ENCODE measurements around the gene CA10. TPM values are rescaled to one million over a fixed set of nuclear protein-coding genes. Genes with fewer than 3 reads are reported as not detected.

CA10 gene
- total and polyA plus RNA-seq, 8 donors = 0.09 to 2.0 (median 0.27) TPM; not detected in 4

DNA sequence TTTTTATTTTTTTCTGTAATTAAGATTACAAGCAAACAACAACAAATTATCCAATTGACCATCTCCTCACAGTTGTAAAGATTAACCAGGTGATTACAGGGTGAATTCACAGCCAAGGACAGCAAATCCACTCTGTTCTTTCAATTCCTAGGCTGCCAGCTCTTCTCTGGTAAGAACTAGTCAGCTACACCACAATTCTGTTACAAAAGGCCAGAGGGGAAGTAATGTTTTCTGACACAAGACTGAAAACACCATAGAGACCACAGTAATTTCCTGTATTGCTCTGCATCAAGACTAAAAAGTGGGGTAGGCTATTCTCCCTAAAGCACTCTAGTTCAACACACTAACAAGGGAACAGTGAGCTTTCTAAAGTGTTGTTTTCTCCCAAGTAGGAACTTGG lies 10.6 kb downstream of the CA10 start:
- Histone ChIP-seq H3K4me3 (no peak overlapping the region), H3K4me1 (peaks cover 0 to 12% (median 8%) of the 10 kb centered on the region in 3 donors), H3K36me3 (no peaks in the 10 kb centered on the region), H3K27me3 (no peaks in the 10 kb centered on the region), H3K27ac (no peak overlapping the region), H3K9me3 (no peaks in the 10 kb centered on the region)
- ATAC-seq = no peak
- no peak for DNase-seq
- intact Hi-C loops (cut with DNase I) = no loop called here
- no peak for FAIRE-seq
- TF ChIP-seq, protein P1, sequence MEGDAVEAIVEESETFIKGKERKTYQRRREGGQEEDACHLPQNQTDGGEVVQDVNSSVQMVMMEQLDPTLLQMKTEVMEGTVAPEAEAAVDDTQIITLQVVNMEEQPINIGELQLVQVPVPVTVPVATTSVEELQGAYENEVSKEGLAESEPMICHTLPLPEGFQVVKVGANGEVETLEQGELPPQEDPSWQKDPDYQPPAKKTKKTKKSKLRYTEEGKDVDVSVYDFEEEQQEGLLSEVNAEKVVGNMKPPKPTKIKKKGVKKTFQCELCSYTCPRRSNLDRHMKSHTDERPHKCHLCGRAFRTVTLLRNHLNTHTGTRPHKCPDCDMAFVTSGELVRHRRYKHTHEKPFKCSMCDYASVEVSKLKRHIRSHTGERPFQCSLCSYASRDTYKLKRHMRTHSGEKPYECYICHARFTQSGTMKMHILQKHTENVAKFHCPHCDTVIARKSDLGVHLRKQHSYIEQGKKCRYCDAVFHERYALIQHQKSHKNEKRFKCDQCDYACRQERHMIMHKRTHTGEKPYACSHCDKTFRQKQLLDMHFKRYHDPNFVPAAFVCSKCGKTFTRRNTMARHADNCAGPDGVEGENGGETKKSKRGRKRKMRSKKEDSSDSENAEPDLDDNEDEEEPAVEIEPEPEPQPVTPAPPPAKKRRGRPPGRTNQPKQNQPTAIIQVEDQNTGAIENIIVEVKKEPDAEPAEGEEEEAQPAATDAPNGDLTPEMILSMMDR (IDR thresholded peaks at IDR 0.05) = no peak

DNA sequence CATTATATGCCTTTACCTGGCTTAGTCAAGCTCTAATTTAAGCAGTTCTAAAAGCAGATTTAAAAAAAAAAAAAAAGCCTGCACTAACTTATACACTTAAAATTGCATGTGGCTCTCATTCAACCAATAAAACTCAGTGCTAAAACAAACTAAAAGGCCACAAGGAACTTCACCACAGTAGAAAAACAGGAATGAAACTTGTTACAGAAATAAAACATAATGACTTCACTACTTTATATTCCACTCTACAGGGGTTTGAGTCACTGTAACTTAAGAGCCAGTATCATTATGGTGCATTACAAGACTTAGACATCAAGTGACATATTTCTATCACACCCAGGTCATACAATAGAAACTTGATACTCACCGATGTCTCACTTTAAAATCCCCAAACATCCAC lies 11.1 kb downstream of the CA10 start:
- no peak for FAIRE-seq
- H3K4me3 ChIP-seq = no peak overlapping the region
- TF ChIP-seq, protein P1 (IDR thresholded peaks at IDR 0.05) = no peak
- H3K27ac ChIP-seq = no peak overlapping the region
- H3K4me1 ChIP-seq = peaks cover 0 to 12% (median 8%) of the 10 kb centered on the region in 3 donors
- H3K9me3 ChIP-seq = no peaks in the 10 kb centered on the region
- H3K36me3 ChIP-seq = no peaks in the 10 kb centered on the region
- ATAC-seq = no peak
- no peaks in the 10 kb centered on the region for H3K27me3 ChIP-seq
- intact Hi-C loops (cut with DNase I) = no loop called here
- 95 to 100% methylated on average over 1 of the region's 1 CpG for WGBS, 2 donors
- DNase-seq = no peak

DNA sequence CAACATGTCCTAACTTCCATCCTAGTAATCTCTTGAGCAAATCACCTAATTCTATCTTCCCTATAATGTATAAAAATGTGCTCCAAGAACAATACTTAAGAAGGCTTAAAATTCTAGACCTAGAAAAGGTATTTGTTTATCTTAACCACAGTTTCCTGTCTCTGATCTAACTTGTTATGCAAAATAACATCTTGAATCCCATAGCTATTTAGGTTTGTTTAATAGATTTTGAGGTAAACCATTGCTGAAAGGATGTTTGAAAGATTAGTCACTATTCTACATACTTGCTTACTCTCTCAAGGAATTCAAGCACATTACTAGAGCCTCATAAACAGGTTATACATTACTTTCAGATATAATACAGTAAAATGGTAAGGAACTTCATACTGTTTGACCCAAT lies 13.0 kb downstream of the CA10 start:
- H3K4me3 ChIP-seq = no peak overlapping the region
- FAIRE-seq (no peak), ATAC-seq (no peak), DNase-seq (no peak)
- TF ChIP-seq, protein P1 (IDR thresholded peaks at IDR 0.05) = no peak
- H3K4me1 ChIP-seq = peaks cover 0 to 12% (median 8%) of the 10 kb centered on the region in 3 donors
- no peak overlapping the region for H3K27ac ChIP-seq
- no peaks in the 10 kb centered on the region for H3K27me3 ChIP-seq
- intact Hi-C loops (cut with DNase I) = no loop called here
- no peaks in the 10 kb centered on the region for H3K36me3 ChIP-seq
- H3K9me3 ChIP-seq = no peaks in the 10 kb centered on the region

DNA sequence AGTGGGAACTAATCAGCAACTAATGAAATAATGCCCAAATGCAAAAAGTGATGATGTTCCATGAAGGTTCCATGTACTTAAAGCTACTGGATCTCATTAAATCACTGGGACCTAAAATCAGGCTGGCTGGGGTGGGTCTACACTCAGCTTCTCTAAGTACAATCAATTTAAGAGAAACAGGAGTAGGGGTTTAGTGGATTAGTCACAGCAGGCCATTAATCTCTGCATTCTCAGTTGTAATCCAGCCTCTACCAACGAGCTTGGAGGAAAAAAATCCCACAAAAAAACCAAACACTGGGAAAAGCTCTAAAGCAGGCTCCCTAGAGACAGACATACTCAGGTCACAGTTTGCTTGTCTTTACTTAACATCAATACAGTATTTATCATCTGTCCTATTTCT lies 15.0 kb downstream of the CA10 start:
- ATAC-seq (no peak), DNase-seq (no peak), FAIRE-seq (no peak)
- H3K36me3 ChIP-seq = no peaks in the 10 kb centered on the region
- peaks cover 0 to 4% (median 2%) of the 10 kb centered on the region in 3 donors for H3K4me1 ChIP-seq
- H3K27ac ChIP-seq = no peak overlapping the region
- H3K9me3 ChIP-seq = no peaks in the 10 kb centered on the region
- WGBS, 2 donors = 32 to 44% methylated on average over 1 of the region's 1 CpG
- TF ChIP-seq, protein P1 (IDR thresholded peaks at IDR 0.05) = no peak
- intact Hi-C loops (cut with DNase I) = no loop called here
- H3K27me3 ChIP-seq = peaks cover 0 to 8% (median 0%) of the 10 kb centered on the region in 4 donors
- no peak overlapping the region for H3K4me3 ChIP-seq

DNA sequence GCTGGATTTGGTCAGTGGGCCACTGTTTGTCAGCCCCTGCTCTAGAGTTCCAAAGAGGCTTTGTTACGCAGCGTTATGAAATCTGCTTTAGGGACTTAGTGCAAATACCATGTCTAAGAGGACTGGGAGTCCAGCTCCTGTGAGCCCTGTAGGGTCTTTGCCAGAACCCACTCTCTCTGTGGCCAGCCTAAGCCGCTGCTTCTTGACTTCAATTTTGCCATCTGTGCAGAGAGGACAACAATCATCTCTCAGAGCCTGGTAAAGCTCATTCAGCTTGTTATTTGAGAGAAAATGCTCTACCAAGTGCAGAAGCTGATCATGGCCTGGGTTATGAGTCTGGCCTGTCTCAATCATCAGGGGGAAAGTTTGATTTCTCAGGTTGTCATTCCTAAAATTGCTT lies 17.9 kb downstream of the CA10 start:
- intact Hi-C loops (cut with DNase I) = no loop called here

More for the DNA sequence above, 17.9 kb downstream of the CA10 start:
- no peak overlapping the region for H3K27ac ChIP-seq
- no peaks in the 10 kb centered on the region for H3K4me1 ChIP-seq
- no peak for ATAC-seq
- no peak for DNase-seq
- WGBS, 2 donors = 78 to 81% methylated on average over 3 of the region's 3 CpGs
- H3K9me3 ChIP-seq = no peaks in the 10 kb centered on the region
- H3K36me3 ChIP-seq = no peaks in the 10 kb centered on the region
- peaks cover 0 to 9% (median 0%) of the 10 kb centered on the region in 4 donors for H3K27me3 ChIP-seq
- TF ChIP-seq, protein P1 (IDR thresholded peaks at IDR 0.05) = no peak
- H3K4me3 ChIP-seq = no peak overlapping the region
- no peak for FAIRE-seq
